GM03348 (cell line): Measurements from ENCODE around the gene ZNF653.

Experiments used
- DNase-seq: peaks from one replicate; pipeline ENCODE4 v3.0.0; 2012; ENCODE audit warnings: low spot score

Gene ZNF653

GRCh38 chr19:11505504-11506100, at the start of gene ZNF653:
Gene ZNF653 (minus strand): TSS chr19:11505839. CDS start chr19:11505786, 53 bp downstream.
- peak; percentile 98 for DNase-seq

GRCh38 chr19:11555246-11555645, 49.6 kb upstream of the ZNF653 start:
- no peak for DNase-seq

DNA sequence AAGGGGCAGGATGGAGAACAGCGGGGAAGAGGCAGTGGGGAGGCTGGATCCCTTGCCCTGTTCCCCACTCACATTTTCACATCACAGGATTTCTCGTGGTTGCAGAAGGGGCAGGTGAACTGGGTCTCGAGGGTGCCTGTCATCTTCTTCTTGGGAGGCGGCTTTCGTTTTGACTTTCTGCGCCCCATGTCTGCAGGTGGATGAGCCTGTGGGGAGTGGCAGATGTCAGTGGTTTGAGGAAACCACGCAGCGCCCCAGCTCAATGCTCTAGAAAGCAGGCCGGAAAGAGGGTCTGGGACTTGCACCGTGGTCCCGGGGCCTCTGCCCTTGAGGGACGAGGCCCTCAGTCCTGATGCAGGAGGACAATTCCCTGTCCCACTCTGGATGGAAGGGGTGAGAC, 48.5 kb upstream of the ZNF653 start:
- DNase-seq, result no peak

DNA sequence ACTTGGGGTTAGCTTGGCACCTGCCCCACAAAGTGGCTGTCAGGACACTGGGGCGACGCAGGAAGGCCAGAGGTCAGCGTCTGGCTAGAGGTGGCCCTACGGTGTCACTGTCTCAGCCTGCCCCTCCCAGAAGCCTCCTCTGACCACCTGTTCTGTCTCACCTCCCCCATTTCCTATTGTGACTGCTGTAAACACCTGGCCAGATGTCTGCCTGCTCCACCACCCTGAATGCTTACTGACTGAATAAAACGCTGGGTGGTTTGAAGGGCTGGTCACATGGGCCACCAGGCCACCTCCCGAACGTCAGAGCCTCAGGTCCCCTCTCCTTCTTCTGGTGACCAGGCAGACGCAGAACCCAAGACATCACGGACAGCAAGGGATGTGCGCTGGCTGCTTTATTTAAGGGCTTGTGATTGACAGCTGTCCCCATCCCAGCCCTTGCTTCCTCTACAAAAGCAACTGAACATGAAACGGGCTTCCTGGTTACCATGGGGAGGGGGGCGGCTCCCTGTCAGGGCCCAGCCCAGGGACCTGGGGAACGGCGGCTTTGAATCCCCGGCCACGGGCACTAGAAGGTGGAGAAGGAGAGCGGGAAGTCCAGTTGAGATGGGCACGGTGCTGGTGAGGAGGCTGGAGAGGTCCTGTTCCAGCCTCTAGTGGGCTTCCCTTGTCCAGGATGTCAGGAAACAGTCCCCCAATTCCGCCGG, 47.2 kb upstream of the ZNF653 start:
- DNase-seq, result no peak

- peak; percentile 41 for DNase-seq
Measured at GRCh38 chr19:11551603-11552235, 46.1 kb upstream of the ZNF653 start.

- no peak for DNase-seq
Measured at GRCh38 chr19:11550265-11550664, 44.6 kb upstream of the ZNF653 start.

GRCh38 chr19:11549386-11549953, 43.8 kb upstream of the ZNF653 start:
- no peak for DNase-seq

DNA sequence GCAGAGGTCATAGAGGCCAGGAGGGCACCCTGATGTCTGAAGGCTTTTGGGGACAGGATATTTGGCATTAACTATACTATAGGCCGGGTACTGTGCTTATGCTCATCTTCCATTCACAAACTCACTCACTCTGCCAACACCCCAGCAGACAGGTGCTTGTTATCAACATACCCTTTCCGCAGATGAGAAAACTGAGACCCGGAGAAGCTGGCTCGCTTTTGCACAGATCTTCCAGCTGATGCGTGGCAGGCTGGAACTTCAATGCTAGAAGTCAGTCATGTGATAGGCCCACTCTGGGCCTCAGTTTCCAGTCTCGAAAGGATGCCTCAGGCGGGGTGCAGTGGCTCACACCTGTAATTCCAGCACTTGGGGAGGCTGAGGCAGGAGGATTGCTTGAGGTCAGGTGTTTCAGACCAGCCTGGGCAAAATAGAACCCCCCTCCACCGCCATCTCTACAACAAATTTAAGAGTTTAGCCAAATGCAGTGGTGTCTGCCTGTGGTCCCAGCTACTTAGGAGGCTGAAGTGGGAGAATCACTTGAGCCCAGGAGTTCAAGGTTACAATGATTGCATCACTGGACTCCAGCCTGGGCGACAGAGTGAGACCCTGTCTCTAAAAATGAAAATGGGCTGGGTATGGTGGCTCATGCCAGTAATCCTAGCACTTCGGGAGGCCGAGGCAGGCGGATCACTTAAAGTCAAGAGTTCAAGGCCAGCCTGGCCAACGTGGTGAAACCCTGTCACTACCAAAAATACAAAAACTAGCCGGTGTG, 42.5 kb upstream of the ZNF653 start:
- DNase-seq, result no peak

GRCh38 chr19:11541238-11541637, 35.6 kb upstream of the ZNF653 start:
- DNase-seq, result no peak

- DNase-seq, result no peak
Measured at GRCh38 chr19:11540645-11541044, 35.0 kb upstream of the ZNF653 start.

DNA sequence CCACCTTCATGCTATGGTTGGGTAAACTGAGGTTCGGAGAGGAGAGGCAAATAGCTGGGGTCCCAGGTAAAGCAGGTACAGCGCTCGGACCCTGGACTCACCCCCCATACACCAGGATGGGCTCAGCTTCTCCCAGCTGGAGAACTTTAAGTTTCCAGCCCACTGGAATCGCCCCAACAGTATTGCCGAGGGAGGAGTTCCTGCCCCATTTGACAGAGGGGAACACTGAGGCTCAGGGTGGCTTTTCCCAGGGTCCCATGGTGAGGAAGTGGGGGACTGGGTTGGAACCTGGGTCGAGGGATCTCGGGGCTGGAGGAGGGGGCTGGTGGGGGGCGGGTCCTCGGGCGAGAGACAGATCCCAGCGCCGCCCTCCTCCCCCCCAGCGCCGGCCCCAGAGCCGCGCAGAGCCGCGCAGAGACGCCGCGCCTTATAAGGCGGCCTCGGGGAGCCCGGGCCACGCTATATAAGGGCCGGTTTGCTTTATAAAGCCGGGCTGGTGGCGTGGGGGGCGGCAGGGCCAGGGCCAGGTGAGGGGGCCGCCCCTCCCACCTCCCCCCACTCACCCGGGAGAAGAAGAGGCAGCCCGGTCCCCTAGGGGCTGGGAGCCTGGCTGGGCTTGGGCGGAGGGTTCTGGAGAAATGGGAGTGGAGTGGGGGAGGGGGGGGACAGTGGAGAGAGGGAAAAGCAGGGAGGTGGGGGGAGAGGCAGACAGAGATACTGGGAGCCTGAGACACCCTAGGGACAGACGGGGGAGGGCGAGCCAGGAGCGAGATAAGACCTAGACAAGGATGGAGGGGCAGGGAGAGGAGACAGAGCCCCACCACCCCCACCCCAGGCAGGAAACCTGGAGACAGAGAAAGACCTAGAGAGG, 34.1 kb upstream of the ZNF653 start:
- DNase-seq, result peak; percentile 80

GRCh38 chr19:11538232-11539036, 32.8 kb upstream of the ZNF653 start, which contains the start of gene CNN1:
Gene CNN1 (plus strand): TSS chr19:11538851. CDS start chr19:11538928, 77 bp downstream.
- peak; percentile 90 for DNase-seq

DNA sequence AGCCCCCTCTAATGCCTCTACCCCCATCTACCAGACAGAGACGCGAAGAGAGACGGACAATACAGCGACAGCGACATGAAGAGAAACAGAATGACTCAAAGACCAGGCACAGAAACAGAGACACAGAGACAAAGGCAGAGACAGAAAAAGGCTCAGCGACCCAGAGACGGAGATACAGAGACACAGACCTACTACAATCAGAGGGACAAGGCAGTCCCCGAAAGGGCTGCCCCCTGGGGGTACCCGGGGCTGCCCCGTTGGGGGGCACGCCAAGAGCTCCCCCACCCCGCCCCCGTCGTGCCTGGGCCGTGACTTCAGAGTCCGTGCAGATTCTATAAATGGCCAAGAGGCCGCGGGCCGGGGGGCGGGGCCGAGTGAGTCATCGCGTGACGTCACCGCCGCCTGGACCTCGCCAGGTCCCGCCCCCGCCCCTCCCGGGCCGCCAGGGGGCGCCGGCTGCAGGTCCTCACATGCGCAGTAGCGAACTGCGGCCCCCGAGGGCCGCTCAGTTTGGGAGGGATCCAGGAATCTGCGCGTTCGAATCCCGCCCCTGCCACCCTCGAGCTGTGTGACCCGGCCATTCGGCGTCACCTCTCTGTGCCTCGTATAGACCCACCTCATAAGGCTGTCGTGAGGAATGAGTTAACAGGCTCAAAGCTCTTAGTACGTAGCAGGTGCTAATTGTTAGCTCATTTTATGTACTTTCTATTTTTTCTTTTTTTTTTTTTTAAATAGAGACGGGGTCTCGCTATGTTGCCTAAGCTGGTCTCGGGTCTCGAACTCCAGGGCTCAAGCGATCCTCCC, 30.4 kb upstream of the ZNF653 start:
- peak; percentile 99 for DNase-seq

DNA sequence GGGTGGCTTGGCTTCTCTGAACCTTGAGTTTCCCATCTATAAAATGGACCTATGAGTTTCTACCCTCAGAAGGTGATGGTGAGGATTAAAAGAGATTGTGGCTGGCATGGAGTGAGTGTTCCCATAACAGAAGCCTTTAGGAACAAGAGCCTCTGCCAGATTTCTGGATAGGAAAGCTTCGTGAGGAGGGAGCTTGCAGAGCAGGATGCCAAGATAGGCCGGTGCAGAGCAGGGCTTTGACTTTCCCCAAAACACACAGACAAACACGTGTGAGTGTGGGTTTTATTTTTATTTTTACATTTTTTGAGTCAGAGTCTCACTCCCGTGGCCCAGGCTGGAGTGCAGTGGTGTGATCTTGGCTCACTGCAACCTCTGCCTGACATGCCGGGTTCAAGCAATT, 29.3 kb upstream of the ZNF653 start:
- DNase-seq, result no peak

DNA sequence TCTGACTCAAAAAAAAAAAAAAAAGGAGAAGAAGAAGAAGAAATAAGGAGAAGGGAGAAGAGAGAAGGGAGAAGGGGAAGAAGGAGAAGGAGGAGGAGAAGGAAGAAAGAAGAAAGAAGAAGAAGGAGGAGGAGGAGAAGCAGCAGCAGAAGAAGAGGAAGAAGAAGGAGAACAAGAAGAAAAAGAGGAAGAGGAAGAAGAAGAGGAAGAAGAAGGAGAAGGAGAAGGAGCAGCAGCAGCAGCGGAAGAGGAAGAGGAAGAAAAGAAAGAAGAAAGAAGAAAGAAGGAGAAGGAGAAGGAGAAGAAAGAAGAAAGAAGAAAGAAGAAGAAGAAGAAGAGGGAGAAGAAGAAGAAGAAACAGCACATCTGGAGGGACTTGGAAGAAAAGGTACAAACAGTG, 28.9 kb upstream of the ZNF653 start:
- DNase-seq, result no peak

- peak; percentile 50 for DNase-seq
Measured at GRCh38 chr19:11530432-11530831, 24.8 kb upstream of the ZNF653 start.

DNA sequence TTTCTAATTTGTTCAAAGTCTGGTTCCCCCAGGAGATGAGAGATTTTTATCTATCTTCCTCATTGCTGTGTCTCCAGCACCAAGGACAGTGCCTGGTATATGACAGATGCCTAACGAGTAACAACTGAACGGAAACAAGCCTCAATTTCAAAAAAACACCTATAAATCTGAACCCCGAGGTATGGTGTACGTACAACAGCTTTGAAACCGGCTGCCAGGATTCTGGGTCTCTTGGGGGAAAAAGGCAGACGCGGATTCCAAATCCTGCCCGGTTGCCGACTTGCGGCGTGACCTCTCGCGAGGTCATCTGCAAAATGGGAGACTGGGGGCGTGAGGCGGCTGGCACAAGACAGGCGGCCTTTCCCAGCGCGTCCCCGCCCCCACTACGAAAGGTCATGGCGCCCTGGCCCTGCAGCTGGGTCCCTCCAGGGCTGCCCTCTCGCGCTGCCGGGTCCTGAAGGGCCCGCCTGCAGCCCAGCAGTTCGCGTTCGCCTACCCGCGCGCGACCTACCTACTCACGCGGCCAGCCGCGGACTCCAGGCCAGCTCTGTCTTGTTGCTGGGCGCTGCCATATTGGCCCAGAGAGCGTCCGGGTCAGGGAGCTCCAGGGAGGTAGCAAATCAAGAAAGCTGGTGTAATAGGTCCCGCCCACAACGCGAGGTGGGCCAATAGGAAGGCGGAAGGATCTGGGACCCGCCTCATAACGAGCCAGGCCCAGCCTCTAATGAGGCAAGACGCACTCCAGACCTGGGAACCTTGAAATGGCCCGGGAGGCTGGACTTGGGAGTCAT, 23.1 kb upstream of the ZNF653 start, which contains the start of gene ECSIT:
Gene ECSIT, minus strand, starts transcription at position 584 of the 791 bp plus-strand sequence. CDS start 9,964 bp downstream, outside the sequence.
- peak; percentile 98 for DNase-seq

GRCh38 chr19:11519138-11519537, 13.5 kb upstream of the ZNF653 start:
- no peak for DNase-seq
